Mesodermal cell (in vitro differentiated cells): ENCODE measurements around the gene ZDHHC1.

Experiments
- H3K27ac ChIP-seq: 2 replicates; pipeline ENCODE4 v1.7.0; 2013; ENCODE audit warnings: mild to moderate bottlenecking, low read depth, low read length, moderate library complexity; ENCODE audit not compliant: severe bottlenecking
- H3K36me3 ChIP-seq: 2 replicates; pipeline ENCODE4 v1.7.1; 2013; ENCODE audit warnings: mild to moderate bottlenecking, low read length, moderate library complexity; ENCODE audit not compliant: control insufficient read depth, insufficient read depth
- H3K4me1 ChIP-seq: one replicate; pipeline ENCODE4 v1.7.1; 2013; ENCODE audit warnings: mild to moderate bottlenecking, low read length; ENCODE audit not compliant: insufficient read depth, control insufficient read depth, poor library complexity, severe bottlenecking
- H3K4me3 ChIP-seq: 2 replicates; pipeline ENCODE4 v1.7.0; 2013; ENCODE audit warnings: low read length, control low read depth, mild to moderate bottlenecking; ENCODE audit not compliant: insufficient read depth, poor library complexity, severe bottlenecking; ENCODE audit errors: extremely low read depth
- H3K9me3 ChIP-seq: 2 replicates; pipeline ENCODE4 v1.7.1; 2013; ENCODE audit warnings: mild to moderate bottlenecking, low read length, moderate library complexity; ENCODE audit not compliant: control insufficient read depth
- WGBS, 2 experiments: methylation state at CpG; one replicate each; pipeline ENCODE4 v1.1.5; 2013; ENCODE audit warnings: missing lambda C conversion rate in 2 of 2; ENCODE audit not compliant: insufficient coverage in 2 of 2; 5-methylcytosine and 5-hydroxymethylcytosine counted together

ZDHHC1 gene

DNA sequence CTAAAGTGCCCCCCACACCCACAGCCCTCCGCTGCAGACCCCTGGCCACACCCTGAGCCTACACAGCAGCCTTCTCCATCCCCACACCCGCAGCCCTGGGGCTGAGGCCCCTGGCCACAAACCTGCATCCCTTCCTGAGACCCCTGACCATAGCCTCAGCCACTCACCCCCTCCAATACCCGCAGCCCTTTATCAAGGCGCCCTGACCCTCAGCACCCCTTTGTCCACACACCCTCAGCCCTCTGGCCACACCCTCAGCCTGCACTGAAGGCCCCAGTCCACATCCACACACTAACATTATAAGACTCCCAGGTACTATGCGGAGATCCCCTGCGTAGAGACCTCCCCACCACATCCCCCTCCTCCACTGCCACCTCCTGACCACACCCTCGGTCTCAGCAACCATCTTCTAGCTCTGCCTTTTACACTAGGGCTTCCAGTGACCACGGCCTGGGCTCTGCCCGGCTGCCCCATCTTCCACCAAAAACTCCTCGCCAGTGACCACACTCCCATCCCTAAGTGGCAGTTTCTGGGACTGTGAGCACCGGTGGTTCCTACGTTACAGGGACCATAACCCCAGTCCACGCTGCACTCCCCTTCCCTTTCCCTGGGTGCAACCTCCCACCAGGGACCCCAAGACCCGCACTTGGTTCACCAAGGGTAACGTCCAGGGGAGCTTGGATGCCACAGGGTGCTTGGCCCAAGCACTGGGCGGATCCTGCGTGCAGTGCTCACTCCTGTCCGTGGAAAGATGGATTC is 23.8 kb downstream of the ZDHHC1 start:
- H3K4me1 ChIP-seq, result peaks cover 29% of the 10 kb centered on the region

DNA sequence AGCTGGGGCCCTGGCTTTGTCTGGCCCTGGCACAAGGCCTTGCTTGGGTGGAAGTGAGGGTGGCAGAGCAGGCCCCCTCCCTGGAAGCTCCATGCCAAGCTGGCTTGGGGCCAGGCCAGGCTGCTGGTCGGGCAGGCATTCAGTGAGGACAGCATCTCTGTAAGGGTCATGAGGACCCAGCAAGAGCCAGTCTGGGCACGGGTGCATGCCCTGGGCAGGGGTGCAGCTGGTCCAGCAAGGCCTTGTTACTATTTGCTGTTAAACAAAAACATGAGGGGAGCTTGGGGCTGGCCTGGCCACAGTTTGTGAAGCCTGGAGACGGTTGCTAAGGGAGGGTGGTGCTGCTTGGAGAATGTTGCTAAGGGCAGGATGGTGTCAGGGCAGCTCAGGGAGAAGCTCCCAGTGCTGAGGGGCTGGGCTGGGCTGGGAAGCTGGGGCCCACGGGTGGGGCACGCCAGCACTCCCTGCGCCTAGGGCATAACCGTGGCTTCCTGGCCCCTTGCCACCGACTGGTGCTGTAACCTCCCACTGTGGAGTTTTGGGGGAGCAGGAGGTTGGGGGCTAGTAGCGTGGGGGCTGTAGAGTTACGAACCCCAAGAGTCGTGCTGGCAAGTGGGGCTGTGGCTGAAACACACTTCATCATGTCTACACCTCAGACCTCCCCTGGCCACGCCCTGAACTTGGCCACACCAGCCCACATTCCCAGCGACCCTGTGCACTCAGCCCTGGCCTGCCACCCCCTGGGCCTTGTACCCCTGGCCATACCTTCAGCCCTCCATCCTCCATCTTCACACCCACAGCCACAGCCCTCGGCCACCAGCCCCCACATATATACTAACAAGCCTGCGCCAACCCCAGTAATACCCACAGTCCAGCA is 24.6 kb downstream of the ZDHHC1 start:
- peaks cover 22% of the 10 kb centered on the region for H3K4me1 ChIP-seq
- H3K27ac ChIP-seq, result no peak overlapping the region
- H3K36me3 ChIP-seq, result no peaks in the 10 kb centered on the region
- no peaks in the 10 kb centered on the region for H3K9me3 ChIP-seq
- 84 to 88% methylated on average over 9 to 13 of the region's 15 CpGs for WGBS, 2 experiments
- no peak overlapping the region for H3K4me3 ChIP-seq

More for the DNA sequence above, 23.8 kb downstream of the ZDHHC1 start:
- Histone ChIP-seq H3K4me3 (no peak overlapping the region), H3K9me3 (no peaks in the 10 kb centered on the region), H3K36me3 (no peaks in the 10 kb centered on the region), H3K27ac (no peak overlapping the region)
- WGBS, 2 experiments, result 83 to 89% methylated on average over 16 to 18 of the region's 18 CpGs

DNA sequence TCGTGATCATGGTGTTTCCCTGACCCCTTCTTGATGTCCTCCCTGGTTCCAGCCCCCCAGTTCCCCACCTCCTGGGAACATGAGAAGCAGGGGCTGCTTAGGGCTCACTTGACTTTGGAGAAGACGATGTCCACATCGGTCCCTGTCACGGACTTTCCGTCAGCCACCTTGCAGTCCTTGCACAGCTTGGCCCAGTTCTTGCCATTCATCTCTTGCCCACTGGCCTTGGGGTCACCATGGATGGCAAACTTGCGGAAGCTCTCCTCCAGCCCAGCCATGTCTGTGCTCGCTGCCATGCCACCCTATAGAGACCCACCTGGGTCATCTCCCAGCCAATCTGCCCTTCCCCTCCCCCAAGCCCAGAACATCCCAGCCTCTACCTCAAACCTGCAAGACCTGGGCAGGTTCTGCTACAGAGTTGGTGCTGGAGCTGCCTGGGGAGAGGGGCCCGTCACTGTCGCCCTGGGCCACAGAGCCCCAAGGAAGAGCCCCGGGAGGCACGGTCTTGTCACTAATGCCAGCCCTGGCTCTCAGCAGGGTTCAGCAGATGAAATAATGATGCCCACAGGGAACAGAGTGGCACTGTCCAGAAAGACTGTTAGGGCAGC is 25.4 kb downstream of the ZDHHC1 start:
- 94 to 97% methylated on average over 9 to 10 of the region's 11 CpGs for WGBS, 2 experiments
- H3K9me3 ChIP-seq, result no peaks in the 10 kb centered on the region
- H3K4me3 ChIP-seq, result no peak overlapping the region
- H3K36me3 ChIP-seq, result no peaks in the 10 kb centered on the region
- no peak overlapping the region for H3K27ac ChIP-seq
- peaks cover 15% of the 10 kb centered on the region for H3K4me1 ChIP-seq

DNA sequence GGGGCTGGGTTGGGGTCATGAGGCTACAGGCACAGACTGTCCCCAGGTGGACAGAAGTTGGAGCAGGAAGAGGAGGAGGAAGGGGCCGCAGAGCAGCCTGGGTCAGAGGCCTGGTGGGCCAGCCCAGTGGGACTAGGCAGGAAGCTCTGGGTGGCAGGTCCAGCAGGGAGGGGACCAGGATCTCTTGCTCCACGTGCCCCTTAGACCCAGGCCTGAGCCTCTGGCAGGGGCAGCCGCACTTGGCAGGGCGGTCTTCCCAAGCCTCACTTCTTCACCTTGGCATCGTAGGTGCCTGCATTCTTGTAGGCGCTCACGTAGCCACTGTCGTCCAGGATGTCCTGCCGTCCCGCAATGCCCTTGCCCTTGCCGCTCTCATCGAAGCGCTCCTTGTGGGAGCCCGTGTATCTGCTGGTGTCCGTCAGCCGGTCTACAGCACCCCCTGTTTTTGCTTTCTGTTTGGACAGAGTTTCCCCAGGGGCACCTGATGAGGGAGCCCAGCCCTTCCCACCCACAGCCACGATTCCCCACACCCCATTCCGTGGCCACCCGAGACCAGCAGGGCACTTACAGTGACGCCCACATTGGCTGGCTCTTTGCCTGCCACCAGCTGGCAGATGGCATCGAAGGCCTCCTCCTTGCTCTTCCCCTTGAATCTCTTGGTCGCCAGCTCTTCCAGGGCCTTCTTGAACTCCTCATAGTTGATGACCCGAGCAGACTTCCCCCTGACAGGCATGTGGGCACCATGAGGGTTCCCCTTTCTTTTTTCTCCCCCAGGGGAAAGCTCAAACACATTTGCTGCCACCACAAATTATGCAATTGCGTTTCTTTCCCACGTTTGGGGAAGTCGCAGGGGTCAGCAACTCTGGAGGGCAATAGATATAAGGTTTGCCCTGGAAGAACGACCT is 26.1 kb downstream of the ZDHHC1 start:
- H3K9me3 ChIP-seq, result no peaks in the 10 kb centered on the region
- H3K27ac ChIP-seq, result no peak overlapping the region
- H3K4me1 ChIP-seq, result peaks cover 11% of the 10 kb centered on the region
- 92 to 94% methylated on average over 25 to 27 of the region's 27 CpGs for WGBS, 2 experiments
- no peak overlapping the region for H3K4me3 ChIP-seq
- H3K36me3 ChIP-seq, result no peaks in the 10 kb centered on the region

DNA sequence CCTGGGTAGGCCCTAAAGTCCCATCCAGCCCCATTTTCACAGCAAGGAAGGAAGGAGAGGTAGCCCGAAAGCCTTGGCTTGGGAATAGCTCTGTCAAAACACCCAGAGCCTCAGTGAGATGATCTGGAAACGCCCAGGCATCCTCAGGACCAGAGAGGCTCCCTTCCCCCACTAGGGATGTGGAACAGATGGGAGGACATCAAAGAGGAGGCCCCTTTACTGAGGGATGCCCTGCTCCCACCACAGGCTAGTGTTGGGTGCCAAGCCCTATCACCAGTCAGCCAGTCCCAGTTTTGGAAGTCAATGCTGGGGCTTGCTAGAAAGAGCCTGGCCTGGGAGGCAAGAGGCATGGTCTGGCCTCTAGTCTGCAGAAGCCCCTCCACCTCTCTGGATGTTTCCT is 27.7 kb downstream of the ZDHHC1 start:
- H3K27ac ChIP-seq, result no peak overlapping the region
- H3K4me1 ChIP-seq, result peaks cover 9% of the 10 kb centered on the region
- 63 to 85% methylated on average over 2 of the region's 2 CpGs for WGBS, 2 experiments
- no peaks in the 10 kb centered on the region for H3K9me3 ChIP-seq
- no peaks in the 10 kb centered on the region for H3K36me3 ChIP-seq
- H3K4me3 ChIP-seq, result no peak overlapping the region

DNA sequence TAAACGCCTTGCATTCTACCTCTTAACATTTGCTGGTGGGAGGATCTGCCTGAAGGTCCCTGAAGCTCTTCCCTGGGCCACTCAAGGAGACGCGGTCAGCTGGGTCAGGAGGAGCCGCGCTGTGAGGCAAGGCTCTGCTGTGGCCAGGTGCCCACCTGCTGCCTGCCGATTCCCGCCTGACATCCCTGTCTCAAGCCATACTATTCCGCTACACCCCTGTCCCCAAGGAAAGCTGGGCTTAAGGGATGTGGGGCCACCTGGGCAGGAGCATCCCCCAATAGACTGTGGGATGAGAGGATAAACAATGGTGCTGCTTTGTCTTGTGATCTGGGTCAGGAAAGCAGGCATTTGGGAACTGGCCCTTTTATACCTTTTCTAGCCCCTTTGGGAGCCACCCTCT is 28.1 kb downstream of the ZDHHC1 start:
- Histone ChIP-seq H3K36me3 (no peaks in the 10 kb centered on the region), H3K9me3 (no peaks in the 10 kb centered on the region), H3K27ac (no peak overlapping the region), H3K4me1 (peaks cover 6% of the 10 kb centered on the region), H3K4me3 (no peak overlapping the region)
- WGBS, 2 experiments, result 87 to 100% methylated on average over 5 to 6 of the region's 8 CpGs

DNA sequence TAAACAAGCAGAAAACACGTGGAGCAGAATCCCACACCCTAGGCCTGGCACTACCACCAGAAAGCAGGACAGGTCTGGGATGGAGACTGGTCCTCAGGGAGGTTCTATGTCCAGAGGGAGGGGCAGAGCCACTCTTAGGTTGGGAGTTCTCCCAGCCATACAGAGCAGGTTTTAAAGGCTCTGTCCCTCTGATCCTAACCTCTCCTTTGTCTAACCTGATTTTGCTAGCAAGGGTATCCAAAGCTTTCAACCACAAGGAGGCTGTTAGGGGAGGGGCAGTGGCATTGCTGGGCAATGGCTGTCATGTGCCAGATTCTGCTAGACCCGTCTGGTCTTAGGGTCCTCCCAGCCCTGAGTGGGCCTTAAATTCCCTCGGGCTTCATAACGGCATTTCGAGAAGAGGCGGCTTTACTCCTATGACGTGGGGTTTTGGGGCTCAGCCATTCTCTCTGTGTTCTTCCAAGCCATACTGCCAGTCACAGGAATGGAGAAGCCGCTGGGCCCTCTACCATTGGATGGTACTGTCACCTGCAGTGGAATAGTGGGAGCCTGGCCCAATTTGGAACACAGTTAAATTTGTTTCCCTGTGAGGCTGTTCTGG is 28.7 kb downstream of the ZDHHC1 start:
- no peaks in the 10 kb centered on the region for H3K36me3 ChIP-seq
- WGBS, 2 experiments, result 82 to 92% methylated on average over 7 of the region's 8 CpGs
- H3K4me1 ChIP-seq, result peaks cover under 1% of the 10 kb centered on the region
- no peak overlapping the region for H3K4me3 ChIP-seq
- no peaks in the 10 kb centered on the region for H3K9me3 ChIP-seq
- no peak overlapping the region for H3K27ac ChIP-seq

DNA sequence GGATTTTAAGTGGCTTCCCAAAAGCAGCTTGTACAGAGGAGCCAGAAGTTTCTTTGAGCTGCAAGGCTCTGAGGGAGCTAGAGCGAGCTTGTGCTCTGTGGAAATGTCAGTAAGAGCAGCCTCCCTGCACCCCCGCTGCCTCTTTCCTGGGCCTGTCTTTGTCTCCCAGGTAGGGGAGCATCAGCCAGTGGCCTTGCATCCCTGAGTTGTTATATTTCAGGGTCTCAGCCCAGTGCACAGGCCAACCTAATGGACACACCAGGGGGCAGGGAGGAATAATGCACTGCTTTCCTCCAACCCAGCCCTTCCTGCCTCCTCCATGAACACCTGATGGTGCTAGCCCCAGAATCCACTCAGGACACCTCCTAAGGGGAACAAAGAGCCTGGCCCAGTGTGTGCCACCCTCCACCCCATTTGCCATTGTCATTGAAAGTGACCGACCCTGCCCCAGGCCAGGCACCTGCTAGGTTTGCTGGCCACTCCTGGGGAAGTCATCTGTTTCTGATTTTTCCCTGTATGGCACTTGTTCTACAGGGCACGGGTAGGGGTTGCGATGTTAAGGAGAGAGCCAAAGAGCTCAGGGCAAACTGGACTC is 29.3 kb downstream of the ZDHHC1 start:
- no peaks in the 10 kb centered on the region for H3K36me3 ChIP-seq
- H3K27ac ChIP-seq, result no peak overlapping the region
- no peaks in the 10 kb centered on the region for H3K9me3 ChIP-seq
- H3K4me1 ChIP-seq, result no peaks in the 10 kb centered on the region
- 80 to 84% methylated on average over 5 of the region's 5 CpGs for WGBS, 2 experiments
- H3K4me3 ChIP-seq, result no peak overlapping the region

DNA sequence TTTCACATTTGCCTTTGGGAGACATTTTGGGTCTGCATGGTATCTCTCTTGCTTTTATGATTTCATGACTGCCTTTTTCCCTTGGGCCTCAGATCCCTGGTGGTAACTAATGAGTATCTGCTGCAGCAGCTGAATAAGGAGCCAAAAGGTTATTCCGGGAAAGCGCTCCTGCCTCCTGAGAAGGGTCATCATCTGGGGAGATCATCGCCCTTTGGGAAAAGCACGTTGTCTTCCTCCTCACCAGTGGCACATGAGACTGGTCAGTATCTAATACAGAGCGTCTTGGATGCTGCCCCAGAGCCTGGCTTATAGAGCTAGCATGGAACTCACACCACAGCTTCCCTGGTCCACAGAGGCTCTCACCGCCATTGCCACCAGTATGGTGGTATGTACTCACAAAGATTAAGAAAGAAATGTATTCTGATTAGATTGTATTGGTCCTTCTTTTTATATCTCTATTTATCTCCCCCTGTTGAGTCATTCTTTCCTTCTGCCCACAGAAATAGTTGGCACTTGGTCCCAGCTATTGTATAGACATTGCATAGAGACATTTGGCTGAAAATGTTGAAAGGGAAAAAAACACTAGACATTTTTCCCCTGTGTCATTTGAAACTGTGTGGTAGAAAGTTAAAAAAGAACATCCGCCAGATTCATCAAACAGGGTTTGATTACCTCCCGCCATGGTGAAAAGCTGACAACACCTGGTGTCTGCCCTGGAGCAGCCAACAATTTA is 31.3 kb downstream of the ZDHHC1 start:
- no peak overlapping the region for H3K27ac ChIP-seq
- no peaks in the 10 kb centered on the region for H3K9me3 ChIP-seq
- no peaks in the 10 kb centered on the region for H3K4me1 ChIP-seq
- 92 to 93% methylated on average over 7 of the region's 8 CpGs for WGBS, 2 experiments
- H3K4me3 ChIP-seq, result no peak overlapping the region
- H3K36me3 ChIP-seq, result no peaks in the 10 kb centered on the region
